ENCODE results near the gene CHST8. TPM values are rescaled to one million over a fixed set of nuclear protein-coding genes. Genes with fewer than 3 reads are reported as not detected.
A peak's percentile ranks its signal among the peaks of the same experiment; 100 is the strongest.

CHST8 gene
- polyA plus RNA-seq, 2 of the 4 experiments (the other 2 are of a cell fraction), result not detected

GRCh38 chr19:33705090-33705847 is 83.5 kb downstream of the CHST8 start:
- H3K27ac ChIP-seq, result no peak overlapping the region
- H3K4me2 ChIP-seq, result no peak overlapping the region
- no peak overlapping the region for H3K4me3 ChIP-seq
- ChIA-PET CTCF (interaction anchor here (0.9 to 1.5 kb wide), 5 partner anchors 11 to 275 kb away, joined by 3 to 7 read pairs (median 4); no protein-coding TSS in a partner anchor), POLR2A (no interaction called here)
- H3K4me1 ChIP-seq, result no peaks in the 10 kb centered on the region
- TF ChIP-seq RAD21 (conservative IDR thresholded peaks at IDR 0.05 in 1 of 2, IDR thresholded peaks at IDR 0.05 in 1 of 2), result peak; percentile 28 to 45; a peak in 3 of 5 replicates
- TF ChIP-seq MAZ (IDR thresholded peaks at IDR 0.05; ENCODE audit: borderline replicate concordance, low read depth, low read length), result no peak
- ATAC-seq (peak in 1 of 2 experiments; percentile 53; a peak in 3 of 6 replicates), DNase-seq (ENCODE audit: low read depth in 1 of 2, low spot score in 1 of 2) (no peak), FAIRE-seq (no peak)
- peaks cover 9% of the 10 kb centered on the region; the same call in 1 of the 3 replicates for H3K9me3 ChIP-seq
- WGBS (ENCODE audit: missing lambda C conversion rate), result 40% methylated on average over 11 of the region's 11 CpGs

- POLR2A ChIA-PET, result no interaction called here
- H3K4me3 ChIP-seq, result no peak overlapping the region
- WGBS (ENCODE audit: missing lambda C conversion rate), result 13% methylated on average over 5 of the region's 5 CpGs
Measured at GRCh38 chr19:33705860-33706259, 84.1 kb downstream of the CHST8 start.

GRCh38 chr19:33706631-33707030 is 84.9 kb downstream of the CHST8 start:
- ATAC-seq, result no peak
- WGBS (ENCODE audit: missing lambda C conversion rate), result 55% methylated on average over 10 of the region's 10 CpGs

More at GRCh38 chr19:33705860-33706259, 84.1 kb downstream of the CHST8 start:
- TF ChIP-seq POLR2AphosphoS2 (conservative IDR thresholded peaks at IDR 0.05; ENCODE audit: low read length) (no peak), ZFP36 (IDR thresholded peaks at IDR 0.05; ENCODE audit: borderline replicate concordance, partially characterized antibody) (peak; percentile 58)
- ATAC-seq (no peak), DNase-seq (ENCODE audit: low read depth in 1 of 2, low spot score in 1 of 2) (no peak), FAIRE-seq (no peak)
- H3K27ac ChIP-seq, result no peak overlapping the region
- H3K4me2 ChIP-seq, result no peak overlapping the region
- H3K9me3 ChIP-seq, result peaks cover 15% of the 10 kb centered on the region; the same call in 1 of the 3 replicates
- H3K4me1 ChIP-seq, result no peaks in the 10 kb centered on the region
- CTCF ChIA-PET, result interaction anchor here (1.5 kb wide), 1 partner anchor 275 kb away, joined by 7 read pairs; no protein-coding TSS in a partner anchor

GRCh38 chr19:33712268-33712667 is 90.5 kb downstream of the CHST8 start:
- CTCF ChIA-PET, result interaction anchor here (1.3 kb wide), 1 partner anchor 66 kb away, joined by 4 read pairs; no protein-coding TSS in a partner anchor

More at GRCh38 chr19:33706631-33707030, 84.9 kb downstream of the CHST8 start:
- FAIRE-seq (no peak), DNase-seq (ENCODE audit: low read depth in 1 of 2, low spot score in 1 of 2) (no peak)
- Histone ChIP-seq H3K27ac (no peak overlapping the region), H3K4me3 (no peak overlapping the region), H3K4me1 (no peaks in the 10 kb centered on the region), H3K4me2 (no peak overlapping the region), H3K9me3 (peaks cover 16% of the 10 kb centered on the region; the same call in 2 of the 3 replicates)
- CTCF ChIA-PET, result no interaction called here
- TF ChIP-seq MAZ (IDR thresholded peaks at IDR 0.05; ENCODE audit: borderline replicate concordance, low read depth, low read length), result no peak
- no peak for TF ChIP-seq MAFK (IDR thresholded peaks at IDR 0.05; ENCODE audit: partially characterized antibody)
- TF ChIP-seq ZFP36 (IDR thresholded peaks at IDR 0.05; ENCODE audit: borderline replicate concordance, partially characterized antibody), result no peak
- TF ChIP-seq JUNB (IDR thresholded peaks at IDR 0.05), result no peak
- TF ChIP-seq EHMT2 (IDR thresholded peaks at IDR 0.05; ENCODE audit: low read depth), result no peak
- POLR2A ChIA-PET, result no interaction called here

More at GRCh38 chr19:33712268-33712667, 90.5 kb downstream of the CHST8 start:
- FAIRE-seq, result no peak
- 12% methylated on average over 6 of the region's 6 CpGs for WGBS (ENCODE audit: missing lambda C conversion rate)
- POLR2A ChIA-PET, result no interaction called here
- H3K4me1 ChIP-seq, result no peaks in the 10 kb centered on the region
- no peak overlapping the region for H3K4me2 ChIP-seq
- TF ChIP-seq BHLHE40 (IDR thresholded peaks at IDR 0.05; ENCODE audit: low read depth, low read length), result no peak
- TF ChIP-seq HEYL (CRISPR knock-in tag; IDR thresholded peaks at IDR 0.05), result no peak
- TF ChIP-seq REST (IDR thresholded peaks at IDR 0.05), result no peak
- no peak for TF ChIP-seq NFE2L2 (conservative IDR thresholded peaks at IDR 0.05; ENCODE audit: low read length)
- TF ChIP-seq SREBF2 (IDR thresholded peaks at IDR 0.05), result no peak
- no peak for TF ChIP-seq JUNB (IDR thresholded peaks at IDR 0.05)
- TF ChIP-seq NPAS2 (CRISPR knock-in tag; IDR thresholded peaks at IDR 0.05; ENCODE audit: borderline replicate concordance), result no peak
- TF ChIP-seq CBX8 (IDR thresholded peaks at IDR 0.05), result no peak
- no peak for TF ChIP-seq BCL3 (IDR thresholded peaks at IDR 0.05)
- no peak for TF ChIP-seq TFCP2L1 (CRISPR knock-in tag; IDR thresholded peaks at IDR 0.05)
- no peak for TF ChIP-seq HES2 (IDR thresholded peaks at IDR 0.05)
- no peak for TF ChIP-seq EP300 (IDR thresholded peaks at IDR 0.05)
- no peak for TF ChIP-seq ATOH8 (CRISPR knock-in tag; IDR thresholded peaks at IDR 0.05; ENCODE audit: low read depth)
- no peak for TF ChIP-seq E2F6 (IDR thresholded peaks at IDR 0.05; ENCODE audit: borderline replicate concordance, low read depth)
- TF ChIP-seq KDM1A (IDR thresholded peaks at IDR 0.05; ENCODE audit: low read depth), result no peak
- peaks cover 21% of the 10 kb centered on the region; the same call in 2 of the 3 replicates for H3K9me3 ChIP-seq
- no peak overlapping the region for H3K27ac ChIP-seq
- no peak for DNase-seq (ENCODE audit: low read depth in 1 of 2, low spot score in 1 of 2)
- H3K4me3 ChIP-seq, result no peak overlapping the region
- no peak for ATAC-seq
